SIG-M5 treated with dmso at 0.1 percent for 504 hours (cell line): ENCODE results near the gene CASP6.
"Not testable (repeated sequence)": the region's sequence is repeated elsewhere in the genome, so short reads cannot be mapped to it uniquely, and the experiment has no call there.

Experiments used
- DNase-seq: peaks from one replicate; lab custom pipeline; 2025; ENCODE audit not compliant: unreplicated experiment; lab: John Stamatoyannopoulos, UW

Gene CASP6

GRCh38 chr4:109721033-109721432 is 17.8 kb upstream of the CASP6 start:
- no peak for DNase-seq

GRCh38 chr4:109719604-109720003 is 16.4 kb upstream of the CASP6 start:
- no peak for DNase-seq

GRCh38 chr4:109718759-109719158 is 15.5 kb upstream of the CASP6 start:
- DNase-seq, result no peak

GRCh38 chr4:109713500-109713899 is 10.3 kb upstream of the CASP6 start:
- no peak for DNase-seq

- no peak for DNase-seq
Measured at GRCh38 chr4:109708990-109709389, 5.7 kb upstream of the CASP6 start.

GRCh38 chr4:109708435-109708834 is 5.2 kb upstream of the CASP6 start:
- no peak for DNase-seq

GRCh38 chr4:109703664-109704361 is 568 bp upstream of the CASP6 start:
- DNase-seq, result peak; percentile 35

GRCh38 chr4:109701566-109702410 is 1.5 kb downstream of the CASP6 start:
- no peak for DNase-seq

- no peak for DNase-seq
Measured at GRCh38 chr4:109699553-109700225, 3.6 kb downstream of the CASP6 start.

GRCh38 chr4:109698656-109699055 is 4.6 kb downstream of the CASP6 start:
- DNase-seq, result no peak

GRCh38 chr4:109691411-109691920 is 11.8 kb downstream of the CASP6 start:
- DNase-seq, result no peak

GRCh38 chr4:109690690-109691410 is 12.4 kb downstream of the CASP6 start:
- DNase-seq, result no peak

GRCh38 chr4:109684727-109685126 is 18.5 kb downstream of the CASP6 start:
- no peak for DNase-seq

- no peak for DNase-seq
Measured at GRCh38 chr4:109683621-109684253, 19.5 kb downstream of the CASP6 start.

- DNase-seq, result no peak
Measured at GRCh38 chr4:109682875-109683274, 20.4 kb downstream of the CASP6 start.

GRCh38 chr4:109678925-109679324 is 24.3 kb downstream of the CASP6 start:
- DNase-seq, result not testable (repeated sequence)

GRCh38 chr4:109678472-109678871 is 24.8 kb downstream of the CASP6 start:
- DNase-seq, result not testable (repeated sequence)

GRCh38 chr4:109676886-109677285 is 26.4 kb downstream of the CASP6 start:
- DNase-seq, result no peak

GRCh38 chr4:109675843-109676242 is 27.4 kb downstream of the CASP6 start:
- DNase-seq, result no peak

GRCh38 chr4:109675181-109675580 is 28.1 kb downstream of the CASP6 start:
- DNase-seq, result no peak
